HG03159 (cell line): ENCODE measurements around the gene BTBD1.

Source experiments
- ATAC-seq: cut with Tn5 transposase; IDR thresholded peaks from one replicate; pipeline ENCODE4 v1.9.1; 2021; ENCODE audit warnings: mild to moderate bottlenecking, moderate library complexity; ENCODE audit not compliant: unreplicated experiment

Gene BTBD1

GRCh38 chr15:83066734-83067637, at the start of gene BTBD1:
Gene BTBD1, minus strand, starts transcription at chr15:83067252. Its CDS starts 101 bp downstream, at chr15:83067151.
- peak; percentile 75 for ATAC-seq

- ATAC-seq = no peak
Observed at GRCh38 chr15:83115831-83116565, 48.9 kb upstream of the BTBD1 start.

DNA sequence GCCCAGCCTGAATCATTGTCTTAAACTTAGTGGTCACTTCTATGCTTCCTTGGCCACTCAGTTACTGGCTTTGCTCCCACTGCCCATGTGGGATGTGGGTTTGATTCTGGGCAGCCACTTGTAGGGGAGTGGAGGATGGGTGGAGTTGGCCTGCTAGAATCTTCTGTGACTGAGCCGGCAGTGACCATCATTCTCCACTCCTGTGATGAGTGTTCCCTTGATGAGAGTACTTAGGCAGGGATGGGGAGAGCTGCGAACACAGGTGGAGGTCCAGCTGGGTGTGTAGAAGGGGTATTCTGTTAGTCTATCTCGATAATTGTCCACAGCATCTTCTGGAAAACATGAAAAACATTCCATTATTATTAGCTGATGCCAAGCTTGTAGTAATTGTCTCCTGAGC, 48.4 kb upstream of the BTBD1 start:
- ATAC-seq = no peak

DNA sequence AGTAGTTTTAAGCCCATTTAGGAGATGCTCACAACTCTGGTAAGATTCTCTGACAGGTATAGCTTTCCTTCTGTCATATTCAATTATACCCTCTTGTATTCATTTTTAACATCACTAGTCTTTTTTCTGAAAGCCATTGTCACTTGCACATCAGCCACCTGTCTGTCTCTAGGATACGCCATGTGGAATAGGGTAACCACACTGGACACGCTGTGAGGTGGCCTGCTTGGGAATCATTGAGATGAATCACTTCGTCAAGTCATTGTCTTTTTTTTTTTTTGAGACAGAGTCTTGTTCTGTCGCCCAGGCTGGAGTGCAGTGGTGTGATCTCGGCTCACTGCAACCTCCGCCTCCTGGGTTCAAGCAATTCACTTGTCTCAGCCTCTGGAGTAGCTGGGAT, 47.8 kb upstream of the BTBD1 start:
- no peak for ATAC-seq

- ATAC-seq = no peak
Observed at GRCh38 chr15:83113881-83114674, 47.0 kb upstream of the BTBD1 start.

DNA sequence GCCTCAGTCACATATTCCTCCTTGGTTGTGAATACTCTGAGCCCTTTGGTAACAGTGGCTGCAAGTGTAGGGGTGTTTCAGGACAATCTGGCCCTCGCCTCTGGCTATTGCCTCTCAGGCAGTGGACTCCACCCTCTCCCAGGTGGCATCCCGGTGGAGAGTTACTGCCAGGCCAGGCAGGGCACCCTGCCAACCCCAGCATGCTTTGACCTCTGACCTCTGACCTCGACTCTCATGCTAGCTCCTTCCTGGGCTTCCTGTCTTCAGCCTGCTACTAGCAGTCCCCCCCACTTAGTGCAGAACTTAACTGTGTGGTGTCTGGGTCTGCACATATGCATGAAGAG, 45.9 kb upstream of the BTBD1 start:
- no peak for ATAC-seq

- ATAC-seq = no peak
Observed at GRCh38 chr15:83112233-83112955, 45.3 kb upstream of the BTBD1 start.

DNA sequence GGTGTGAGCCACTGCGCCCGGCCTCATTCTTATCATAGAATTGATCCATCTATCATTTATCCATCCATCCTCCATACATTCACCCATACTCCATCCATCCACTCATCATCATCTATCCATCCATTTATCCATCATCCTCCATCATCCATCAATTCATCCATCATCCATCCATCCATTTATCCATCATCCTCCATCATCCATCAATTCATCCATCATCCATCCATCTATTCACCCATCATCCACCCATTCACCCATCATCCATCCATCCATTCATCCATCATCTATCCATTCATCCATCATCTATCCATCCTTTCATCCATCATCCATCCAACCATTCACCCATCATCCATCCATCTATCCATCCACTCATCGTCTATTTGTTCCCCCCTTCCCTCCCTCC, 44.1 kb upstream of the BTBD1 start:
- no peak for ATAC-seq

- ATAC-seq = no peak
Observed at GRCh38 chr15:83110381-83110780, 43.3 kb upstream of the BTBD1 start.

GRCh38 chr15:83109532-83109931, 42.5 kb upstream of the BTBD1 start:
- no peak for ATAC-seq

DNA sequence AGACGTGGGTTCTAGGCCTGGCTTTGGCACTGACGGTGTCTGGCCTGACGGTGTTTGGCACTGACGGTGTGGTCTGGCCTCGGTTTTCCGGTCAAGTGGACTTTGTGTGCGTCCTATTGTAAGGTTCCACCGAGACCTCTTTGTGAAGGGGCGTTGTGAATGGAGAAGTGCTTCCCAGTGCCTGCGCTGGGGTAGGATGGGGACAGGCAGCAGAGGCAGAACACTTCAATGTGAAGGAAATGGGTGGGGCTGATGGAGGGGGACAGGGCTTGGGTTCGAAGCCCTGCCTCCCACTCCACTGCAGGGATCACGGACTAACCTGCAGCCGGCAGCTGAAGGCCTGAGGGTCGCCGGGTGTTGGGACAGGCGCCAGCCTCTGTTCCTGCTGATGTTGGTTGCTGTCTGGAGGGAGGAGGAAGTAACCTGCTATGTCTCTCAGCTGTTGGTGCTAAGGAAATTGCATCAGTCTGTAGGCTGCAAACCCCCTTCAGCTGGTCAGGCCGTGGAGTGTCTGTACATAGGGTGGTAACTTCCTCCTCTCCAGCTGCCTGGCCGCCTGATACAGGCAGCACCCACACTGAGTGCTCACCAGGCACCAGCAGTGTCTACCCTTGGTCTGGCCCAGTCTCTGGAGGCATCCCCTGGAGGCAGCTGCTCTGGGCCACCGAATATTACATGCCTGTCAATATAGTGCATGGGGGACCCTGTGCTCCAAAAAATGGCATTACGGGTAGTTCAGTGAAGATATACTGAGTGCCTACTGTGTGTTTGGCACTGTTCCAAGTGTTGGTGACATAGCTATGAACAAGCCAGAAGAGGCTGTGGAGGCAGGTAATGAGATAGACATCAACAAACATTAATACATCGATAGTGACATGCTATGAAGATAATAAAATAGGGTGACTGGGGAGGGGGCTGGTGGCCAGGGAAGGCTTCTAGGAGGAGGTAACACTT, 41.5 kb upstream of the BTBD1 start:
- ATAC-seq = peak; percentile 60

GRCh38 chr15:83107841-83108181, 40.8 kb upstream of the BTBD1 start:
- no peak for ATAC-seq

- no peak for ATAC-seq
Observed at GRCh38 chr15:83106994-83107840, 40.2 kb upstream of the BTBD1 start, which contains the start of gene TM6SF1. Gene TM6SF1, plus strand, starts transcription at chr15:83107645. Its CDS starts 36 bp downstream, at chr15:83107681.

DNA sequence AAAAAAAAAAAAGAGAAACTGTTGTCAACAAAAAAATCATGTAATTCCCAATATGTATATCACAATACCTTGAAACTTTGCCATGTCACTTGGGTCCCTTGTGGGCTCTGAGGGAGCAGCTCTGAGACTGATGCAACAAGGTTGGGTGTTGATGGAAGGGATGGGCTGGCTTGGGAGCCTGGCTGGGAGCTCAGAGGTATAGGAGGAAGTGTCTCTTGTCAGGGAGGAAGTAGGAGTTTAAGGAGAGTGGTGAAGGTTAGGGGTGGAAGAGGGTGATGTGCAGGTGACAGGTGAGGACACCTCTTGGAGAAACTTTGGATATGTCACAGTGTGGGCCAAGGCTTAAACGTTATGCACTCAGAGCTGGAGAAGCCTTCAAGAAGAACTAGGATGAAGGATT, 38.4 kb upstream of the BTBD1 start:
- ATAC-seq = no peak

GRCh38 chr15:83104141-83104540, 37.1 kb upstream of the BTBD1 start:
- ATAC-seq = no peak

DNA sequence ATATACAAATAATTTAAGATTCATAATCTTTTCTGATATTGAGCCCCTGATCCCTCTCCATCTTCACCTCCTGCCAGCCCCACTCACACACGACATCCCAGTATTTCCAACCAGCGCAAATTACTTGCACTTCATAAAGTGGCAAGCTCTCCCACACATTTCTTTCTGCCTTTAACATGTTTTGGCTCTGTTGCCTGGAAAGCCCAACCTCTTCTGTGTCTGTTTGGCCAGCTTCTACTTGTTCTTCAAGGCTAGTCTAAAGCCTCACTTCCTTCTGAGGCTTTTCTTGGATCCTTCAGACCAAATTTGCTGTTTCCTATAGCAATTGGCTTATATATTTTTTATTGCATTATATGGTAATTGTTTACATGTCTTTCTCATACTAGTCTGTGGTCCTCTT, 35.3 kb upstream of the BTBD1 start:
- no peak for ATAC-seq

DNA sequence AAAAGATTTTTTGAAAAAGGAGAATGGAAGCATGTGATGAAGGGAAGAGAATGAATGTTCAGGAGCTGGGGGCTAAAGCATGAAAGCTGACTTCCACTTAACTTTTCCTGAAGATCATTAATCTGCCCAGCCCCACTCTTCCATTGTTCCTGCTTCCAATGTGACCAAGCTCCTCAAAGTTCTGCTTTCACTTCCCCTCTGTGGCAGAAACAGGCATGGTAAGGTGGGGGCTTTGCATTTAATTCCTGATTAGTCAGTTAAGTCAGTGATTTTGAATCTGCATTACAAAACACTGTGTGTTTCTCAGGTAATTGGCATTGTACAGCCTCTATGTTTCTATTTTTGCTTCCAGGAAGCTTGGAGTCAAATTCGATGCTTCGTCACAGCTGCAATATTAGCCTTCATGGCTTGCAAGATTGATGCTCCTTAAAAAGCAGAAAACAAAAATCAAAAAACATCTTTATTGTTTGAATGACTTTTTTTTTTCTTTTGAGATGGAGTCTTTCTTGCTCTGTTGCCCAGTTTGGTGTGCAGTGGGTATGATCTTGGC, 33.1 kb upstream of the BTBD1 start:
- no peak for ATAC-seq

GRCh38 chr15:83099290-83099689, 32.2 kb upstream of the BTBD1 start:
- no peak for ATAC-seq
